Astrocyte (in vitro differentiated cells and primary cell): Measurements from ENCODE around the gene ERC1. TPM values are rescaled to one million over a fixed set of nuclear protein-coding genes. Genes with fewer than 3 reads are reported as not detected.

ENCODE experiments used
- DNase-seq: peaks from one replicate; pipeline ENCODE4 v3.0.0-alpha.2; 2010; ENCODE audit warnings: low read depth
- FAIRE-seq: peaks from 2 replicates; lab custom pipeline; 2011; peaks lifted over from hg19 to GRCh38; lab: Jason Lieb, UNC
- H2AFZ ChIP-seq: 2 replicates; pipeline ENCODE4 v1.6.0; 2012; ENCODE audit warnings: low read depth, low read length, inconsistent platforms
- H3K27ac ChIP-seq: 2 replicates; pipeline ENCODE4 v1.5.1; 2011; ENCODE audit warnings: low read depth, low read length, inconsistent platforms
- H3K27me3 ChIP-seq: 2 replicates; pipeline ENCODE4 v1.6.0; 2011; ENCODE audit warnings: low read length, inconsistent platforms; ENCODE audit not compliant: insufficient read depth
- H3K36me3 ChIP-seq: 2 replicates; pipeline ENCODE4 v1.5.1; 2011; ENCODE audit warnings: low read length, inconsistent platforms; ENCODE audit not compliant: insufficient read depth
- H3K4me1 ChIP-seq: 2 replicates; pipeline ENCODE4 v1.5.1; 2011; ENCODE audit warnings: low read length, inconsistent platforms; ENCODE audit not compliant: insufficient read depth
- H3K4me2 ChIP-seq: 2 replicates; pipeline ENCODE4 v1.6.0; 2012; ENCODE audit warnings: low read length, inconsistent platforms
- H3K4me3 ChIP-seq: 2 replicates; pipeline ENCODE4 v1.5.1; 2011; ENCODE audit warnings: low read depth, mild to moderate bottlenecking, low read length, inconsistent platforms; ENCODE audit not compliant: insufficient read depth
- H3K79me2 ChIP-seq: 2 replicates; pipeline ENCODE4 v1.6.0; 2012; ENCODE audit warnings: mild to moderate bottlenecking, low read length, inconsistent platforms; ENCODE audit not compliant: insufficient read depth
- H3K9ac ChIP-seq: 2 replicates; pipeline ENCODE4 v1.6.0; 2012; ENCODE audit warnings: mild to moderate bottlenecking, low read length, inconsistent platforms
- H3K9me3 ChIP-seq: 2 replicates; pipeline ENCODE4 v1.5.1; 2012; ENCODE audit warnings: low read depth, mild to moderate bottlenecking, low read length, inconsistent platforms; ENCODE audit not compliant: insufficient read depth
- H4K20me1 ChIP-seq: 2 replicates; pipeline ENCODE4 v1.6.0; 2012; ENCODE audit warnings: low read length, inconsistent platforms; ENCODE audit not compliant: insufficient read depth
- H3K27ac Mint-ChIP-seq: one replicate; pipeline ENCODE4 v1.8.0; 2021; ENCODE audit warnings: mild to moderate bottlenecking, mixed read lengths; ENCODE audit not compliant: unreplicated experiment
- H3K27me3 Mint-ChIP-seq: one replicate; pipeline ENCODE4 v1.8.0; 2021; ENCODE audit warnings: low read depth, mixed read lengths; ENCODE audit not compliant: unreplicated experiment
- H3K36me3 Mint-ChIP-seq: one replicate; pipeline ENCODE4 v1.8.0; 2021; ENCODE audit warnings: low read depth, mixed read lengths; ENCODE audit not compliant: unreplicated experiment
- H3K4me1 Mint-ChIP-seq: one replicate; pipeline ENCODE4 v1.8.0; 2021; ENCODE audit warnings: low read depth, mixed read lengths; ENCODE audit not compliant: unreplicated experiment
- H3K4me3 Mint-ChIP-seq: one replicate; pipeline ENCODE4 v1.8.0; 2021; ENCODE audit warnings: mild to moderate bottlenecking, moderate library complexity, mixed read lengths; ENCODE audit not compliant: unreplicated experiment
- H3K9me3 Mint-ChIP-seq: one replicate; pipeline ENCODE4 v1.8.0; 2021; ENCODE audit warnings: mild to moderate bottlenecking, mixed read lengths; ENCODE audit not compliant: unreplicated experiment
- CTCF ChIP-seq: IDR thresholded peaks from 2 replicates; pipeline ENCODE4 v1.5.1; 2011; ENCODE audit warnings: low read depth, mild to moderate bottlenecking, inconsistent platforms, low read length, moderate library complexity; ENCODE audit not compliant: insufficient read depth
- EZH2 ChIP-seq: IDR thresholded peaks from 2 replicates; pipeline ENCODE4 v1.6.1; 2012; ENCODE audit warnings: mild to moderate bottlenecking, low read length, inconsistent platforms; ENCODE audit not compliant: insufficient read depth
- total RNA-seq: library from RNA; stranded (reverse); gene quantifications from 2 replicates; pipeline ENCODE4 v1.2.1, GENCODE V29; 2021

ERC1 gene
- total RNA-seq, 1 donor from 2014 or later: 67.1 TPM

- H3K4me3 Mint-ChIP-seq: no peak overlapping the region
- Histone ChIP-seq H3K27me3 (no peaks in the 10 kb centered on the region), H3K9ac (no peak overlapping the region), H3K4me3 (no peak overlapping the region), H4K20me1 (no peaks in the 10 kb centered on the region), H3K9me3 (no peaks in the 10 kb centered on the region), H3K4me2 (no peak overlapping the region), H3K79me2 (no peaks in the 10 kb centered on the region), H3K36me3 (no peaks in the 10 kb centered on the region), H3K4me1 (peaks cover 1% of the 10 kb centered on the region), H3K27ac (no peak overlapping the region), H2AFZ (no peak overlapping the region)
- FAIRE-seq (no peak), DNase-seq (no peak)
- no peak overlapping the region for H3K27ac Mint-ChIP-seq
- peaks cover 5% of the 10 kb centered on the region for H3K4me1 Mint-ChIP-seq
- no peaks in the 10 kb centered on the region for H3K9me3 Mint-ChIP-seq
- TF ChIP-seq EZH2 (no peak), CTCF (no peak)
- H3K27me3 Mint-ChIP-seq: no peaks in the 10 kb centered on the region
- H3K36me3 Mint-ChIP-seq: peaks cover 17% of the 10 kb centered on the region
Measured at GRCh38 chr12:1464925-1465324, 473.9 kb downstream of the ERC1 start.

- no peak overlapping the region for H3K4me3 Mint-ChIP-seq
- TF ChIP-seq EZH2: no peak
- no peak for TF ChIP-seq CTCF
- H3K4me1 Mint-ChIP-seq: peaks cover 10% of the 10 kb centered on the region
- no peaks in the 10 kb centered on the region for H3K27me3 Mint-ChIP-seq
- no peak overlapping the region for H2AFZ ChIP-seq
- H3K27me3 ChIP-seq: no peaks in the 10 kb centered on the region
- no peaks in the 10 kb centered on the region for H3K36me3 ChIP-seq
- H3K4me2 ChIP-seq: no peak overlapping the region
- H3K9me3 ChIP-seq: no peaks in the 10 kb centered on the region
- H3K4me1 ChIP-seq: peaks cover 11% of the 10 kb centered on the region
- FAIRE-seq: no peak
- H3K9me3 Mint-ChIP-seq: no peaks in the 10 kb centered on the region
- no peak overlapping the region for H3K27ac Mint-ChIP-seq
- H3K9ac ChIP-seq: no peak overlapping the region
- no peak overlapping the region for H3K27ac ChIP-seq
- peaks cover 17% of the 10 kb centered on the region for H3K36me3 Mint-ChIP-seq
- H3K79me2 ChIP-seq: no peaks in the 10 kb centered on the region
- H3K4me3 ChIP-seq: no peak overlapping the region
- no peaks in the 10 kb centered on the region for H4K20me1 ChIP-seq
- no peak for DNase-seq
Measured at GRCh38 chr12:1465990-1466389, 475.0 kb downstream of the ERC1 start.

- no peak overlapping the region for H3K27ac Mint-ChIP-seq
- no peak overlapping the region for H3K9ac ChIP-seq
- H2AFZ ChIP-seq: no peak overlapping the region
- H3K4me3 Mint-ChIP-seq: no peak overlapping the region
- no peaks in the 10 kb centered on the region for H3K79me2 ChIP-seq
- H3K9me3 ChIP-seq: no peaks in the 10 kb centered on the region
- H3K4me2 ChIP-seq: no peak overlapping the region
- peaks cover 19% of the 10 kb centered on the region for H3K36me3 Mint-ChIP-seq
- no peak overlapping the region for H3K27ac ChIP-seq
- H3K4me3 ChIP-seq: no peak overlapping the region
- no peaks in the 10 kb centered on the region for H3K36me3 ChIP-seq
- DNase-seq (no peak), FAIRE-seq (no peak)
- H3K4me1 Mint-ChIP-seq: peaks cover 10% of the 10 kb centered on the region
- no peaks in the 10 kb centered on the region for H3K27me3 Mint-ChIP-seq
- TF ChIP-seq EZH2 (no peak), CTCF (no peak)
- H4K20me1 ChIP-seq: no peaks in the 10 kb centered on the region
- H3K4me1 ChIP-seq: peaks cover 16% of the 10 kb centered on the region
- H3K9me3 Mint-ChIP-seq: no peaks in the 10 kb centered on the region
- H3K27me3 ChIP-seq: no peaks in the 10 kb centered on the region
Measured at GRCh38 chr12:1466481-1467154, 475.6 kb downstream of the ERC1 start.
